Panc1 (cell line): ENCODE results near the gene GLS.

Experiments
- POLR2AphosphoS5 ChIP-seq: IDR thresholded peaks from 2 replicates; pipeline ENCODE4 v1.6.1; 2012; ENCODE audit warnings: mild to moderate bottlenecking, low read depth, low read length, moderate library complexity
- REST ChIP-seq, 2 experiments: IDR thresholded peaks; 2 replicates each; pipeline ENCODE4 v1.6.1; 2011 to 2012; ENCODE audit warnings: low read depth in 2 of 2, control low read depth in 1 of 2, low read length in 1 of 2, mild to moderate bottlenecking in 1 of 2, moderate library complexity in 1 of 2; ENCODE audit not compliant: insufficient read depth in 1 of 2
- TF ChIP-seq, protein P1 (sequence below): fragments of 450-650 bp; IDR thresholded peaks from 2 replicates; pipeline ENCODE4 v1.5.1; 2017; ENCODE audit warnings: mild to moderate bottlenecking

- TF ChIP-seq, protein P1, sequence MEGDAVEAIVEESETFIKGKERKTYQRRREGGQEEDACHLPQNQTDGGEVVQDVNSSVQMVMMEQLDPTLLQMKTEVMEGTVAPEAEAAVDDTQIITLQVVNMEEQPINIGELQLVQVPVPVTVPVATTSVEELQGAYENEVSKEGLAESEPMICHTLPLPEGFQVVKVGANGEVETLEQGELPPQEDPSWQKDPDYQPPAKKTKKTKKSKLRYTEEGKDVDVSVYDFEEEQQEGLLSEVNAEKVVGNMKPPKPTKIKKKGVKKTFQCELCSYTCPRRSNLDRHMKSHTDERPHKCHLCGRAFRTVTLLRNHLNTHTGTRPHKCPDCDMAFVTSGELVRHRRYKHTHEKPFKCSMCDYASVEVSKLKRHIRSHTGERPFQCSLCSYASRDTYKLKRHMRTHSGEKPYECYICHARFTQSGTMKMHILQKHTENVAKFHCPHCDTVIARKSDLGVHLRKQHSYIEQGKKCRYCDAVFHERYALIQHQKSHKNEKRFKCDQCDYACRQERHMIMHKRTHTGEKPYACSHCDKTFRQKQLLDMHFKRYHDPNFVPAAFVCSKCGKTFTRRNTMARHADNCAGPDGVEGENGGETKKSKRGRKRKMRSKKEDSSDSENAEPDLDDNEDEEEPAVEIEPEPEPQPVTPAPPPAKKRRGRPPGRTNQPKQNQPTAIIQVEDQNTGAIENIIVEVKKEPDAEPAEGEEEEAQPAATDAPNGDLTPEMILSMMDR = no peak
- TF ChIP-seq POLR2AphosphoS5 (no peak), REST (IDR thresholded peaks at IDR 0.05; ENCODE audit: insufficient read depth in 1 of 2, low read depth in 2 of 2, low read length in 1 of 2) (no peak)
Observed at GRCh38 chr2:190981333-190981732, 100.7 kb downstream of the GLS start.
